Liver (tissue), 9 donors: ENCODE results near the gene SRP14. TPM values are rescaled to one million over a fixed set of nuclear protein-coding genes. Genes with fewer than 3 reads are reported as not detected.

ENCODE experiments used
- DNase-seq: peaks from one replicate; pipeline ENCODE4 v3.0.0-alpha.2; 2017; ENCODE audit warnings: low spot score
- H3K27ac ChIP-seq, 2 donors: one replicate each; pipeline ENCODE4 v1.7.0; 2013; ENCODE audit warnings: inconsistent platforms in 2 of 2, low read length in 2 of 2, control low read depth in 1 of 2, low read depth in 1 of 2, mild to moderate bottlenecking in 1 of 2
- H3K27me3 ChIP-seq, 4 donors: one replicate each; pipeline versions ENCODE4 v1.6.1 to v1.7.0; 2013; ENCODE audit warnings: low read length in 3 of 4, inconsistent platforms in 1 of 4, mild to moderate bottlenecking in 1 of 4, moderate library complexity in 1 of 4; ENCODE audit not compliant: control insufficient read depth in 4 of 4, insufficient read depth in 4 of 4
- H3K36me3 ChIP-seq, 4 donors: one replicate each; pipeline versions ENCODE4 v1.6.1 to v1.7.0; 2013; ENCODE audit warnings: low read length in 3 of 4, mild to moderate bottlenecking in 3 of 4, low read depth in 1 of 4, moderate library complexity in 1 of 4; ENCODE audit not compliant: control insufficient read depth in 4 of 4, insufficient read depth in 3 of 4
- H3K4me1 ChIP-seq, 4 donors: one replicate each; pipeline versions ENCODE4 v1.6.1 to v1.7.0; 2013; ENCODE audit warnings: low read length in 3 of 4, mild to moderate bottlenecking in 3 of 4, moderate library complexity in 1 of 4; ENCODE audit not compliant: control insufficient read depth in 4 of 4, insufficient read depth in 4 of 4
- H3K4me3 ChIP-seq, 3 donors: one replicate each; pipeline versions ENCODE4 v1.6.1 to v1.7.0; 2013; ENCODE audit warnings: low read length in 3 of 3, control low read depth in 1 of 3, low read depth in 1 of 3, mild to moderate bottlenecking in 1 of 3
- H3K9ac ChIP-seq, 2 donors: one replicate each; pipeline ENCODE4 v1.7.0; 2013; ENCODE audit warnings: low read length in 2 of 2, mild to moderate bottlenecking in 2 of 2, moderate library complexity in 2 of 2, control low read depth in 1 of 2, low read depth in 1 of 2
- H3K9me3 ChIP-seq, 4 donors: one replicate each; pipeline versions ENCODE4 v1.6.1 to v1.7.0; 2013; ENCODE audit warnings: low read length in 3 of 4; ENCODE audit not compliant: control insufficient read depth in 4 of 4
- ATF3 ChIP-seq: IDR thresholded peaks from 2 replicates; pipeline ENCODE4 v1.6.1; 2016; ENCODE audit warnings: antibody characterized with exemption
- EGR1 ChIP-seq, 2 donors: IDR thresholded peaks; 2 replicates each; pipeline ENCODE4 v1.6.1; 2016 to 2018; ENCODE audit warnings: antibody characterized with exemption in 2 of 2, low read depth in 2 of 2
- FOXA1 ChIP-seq: IDR thresholded peaks from 2 replicates; pipeline ENCODE4 v1.6.1; 2016; ENCODE audit warnings: antibody characterized with exemption
- FOXA2 ChIP-seq: IDR thresholded peaks from 2 replicates; pipeline ENCODE4 v1.6.1; 2016; ENCODE audit warnings: antibody characterized with exemption
- GABPA ChIP-seq, 2 donors: IDR thresholded peaks in 1 of 2; conservative IDR thresholded peaks in 1 of 2; 2 replicates each; pipeline ENCODE4 v1.6.1; 2016; ENCODE audit warnings: antibody characterized with exemption in 2 of 2, mild to moderate bottlenecking in 1 of 2, moderate library complexity in 1 of 2
- HNF4A ChIP-seq, 2 donors: conservative IDR thresholded peaks; 2 replicates each; pipeline ENCODE4 v1.6.1; 2016; ENCODE audit warnings: antibody characterized with exemption in 2 of 2, mild to moderate bottlenecking in 2 of 2
- JUND ChIP-seq, 2 donors: IDR thresholded peaks; 2 replicates each; pipeline ENCODE4 v1.6.1; 2016; ENCODE audit warnings: antibody characterized with exemption in 2 of 2
- NR2F2 ChIP-seq: IDR thresholded peaks from 2 replicates; pipeline ENCODE4 v1.6.1; 2016; ENCODE audit warnings: antibody characterized with exemption
- RAD21 ChIP-seq, 2 donors: IDR thresholded peaks; 2 replicates each; pipeline ENCODE4 v1.6.1; 2016; ENCODE audit warnings: antibody characterized with exemption in 2 of 2, mild to moderate bottlenecking in 2 of 2
- REST ChIP-seq: IDR thresholded peaks from 2 replicates; pipeline ENCODE4 v1.6.1; 2016; ENCODE audit warnings: antibody characterized with exemption, mild to moderate bottlenecking
- RXRA ChIP-seq, 2 donors: IDR thresholded peaks; 2 replicates each; pipeline ENCODE4 v1.6.1; 2017 to 2018; ENCODE audit warnings: antibody characterized with exemption in 2 of 2, mild to moderate bottlenecking in 1 of 2
- YY1 ChIP-seq: IDR thresholded peaks from 2 replicates; pipeline ENCODE4 v1.6.1; 2016; ENCODE audit warnings: antibody characterized with exemption, mild to moderate bottlenecking
- ZBTB33 ChIP-seq: IDR thresholded peaks from 2 replicates; pipeline ENCODE4 v1.6.1; 2016; ENCODE audit warnings: antibody characterized with exemption
- WGBS: extraction: QIAGEN DNeasy Blood & Tissue Kit; methylation state at CpG from one replicate; pipeline ENCODE4 v1.1.7; 2013; 5-methylcytosine and 5-hydroxymethylcytosine counted together
- polyA plus RNA-seq, 2 donors: library from polyadenylated mRNA; stranded (reverse) in 1 of 2; unstranded in 1 of 2; fragments of 200-250 nt in 1 of 2; fragments of >200 nt in 1 of 2; fragmentation: Nextera tagmentation in 1 of 2; extraction: Ambion mirVana in 1 of 2; gene quantifications; one replicate each; pipeline versions ENCODE4 v1.2.1 to v1.2.3, GENCODE V29; 2013 to 2015
- total RNA-seq, 2 donors: library from RNA; depleted of rRNA; stranded (reverse); fragments of >200 nt; gene quantifications; one replicate each; pipeline ENCODE4 v1.2.3, GENCODE V29; 2014
- donor health status: healthy.
- donor health status: healthy.
- donor health status: healthy.
- donor health status: healthy.
- donor health status: healthy.

The SRP14 gene
- total and polyA plus RNA-seq, 4 donors: 67.2 to 357 (median 116) TPM

- Histone ChIP-seq H3K27me3 (no peaks in the 10 kb centered on the region), H3K27ac (peak overlapping the region; percentile 82 to 99), H3K4me1 (peaks cover 11 to 38% (median 35%) of the 10 kb centered on the region in 4 donors), H3K4me3 (peak overlapping the region in 1 of 3 donors; percentile 19), H3K9me3 (no peaks in the 10 kb centered on the region), H3K9ac (peak overlapping the region; percentile 51 to 72), H3K36me3 (peaks cover 7 to 18% (median 15%) of the 10 kb centered on the region in 4 donors)
- DNase-seq: peak; percentile 34
- WGBS: 31% methylated on average over 6 of the region's 6 CpGs
- TF ChIP-seq RAD21 (IDR thresholded peaks at IDR 0.05) (no peak), HNF4A (conservative IDR thresholded peaks at IDR 0.05) (no peak), YY1 (no peak), RXRA (IDR thresholded peaks at IDR 0.05) (no peak), REST (no peak), JUND (IDR thresholded peaks at IDR 0.05) (no peak), FOXA1 (no peak), EGR1 (IDR thresholded peaks at IDR 0.05; ENCODE audit: low read depth in 2 of 2) (no peak), NR2F2 (no peak), GABPA (IDR thresholded peaks at IDR 0.05 in 1 of 2, conservative IDR thresholded peaks at IDR 0.05 in 1 of 2) (no peak), FOXA2 (no peak)
These were observed 1.3 kb upstream of the SRP14 start for GRCh38 chr15:40040293-40040635.

- Histone ChIP-seq H3K9me3 (no peaks in the 10 kb centered on the region), H3K27ac (peak overlapping the region; percentile 98 to 99), H3K4me1 (peaks cover 11 to 33% (median 29%) of the 10 kb centered on the region in 4 donors), H3K27me3 (no peaks in the 10 kb centered on the region), H3K36me3 (peaks cover 10 to 32% (median 29%) of the 10 kb centered on the region in 4 donors), H3K9ac (peak overlapping the region; percentile 87 to 99), H3K4me3 (peak overlapping the region; percentile 87 to 99 (median 97))
- TF ChIP-seq EGR1 (IDR thresholded peaks at IDR 0.05; ENCODE audit: low read depth in 2 of 2): no peak
- no peak for TF ChIP-seq GABPA (IDR thresholded peaks at IDR 0.05 in 1 of 2, conservative IDR thresholded peaks at IDR 0.05 in 1 of 2)
- TF ChIP-seq ZBTB33: no peak
- no peak for TF ChIP-seq YY1
- TF ChIP-seq FOXA2: no peak
- no peak for TF ChIP-seq FOXA1
- no peak for TF ChIP-seq ATF3
- TF ChIP-seq NR2F2: no peak
- 1% methylated on average over 18 of the region's 18 CpGs for WGBS
- DNase-seq: peak; percentile 36
These were observed 725 bp downstream of the SRP14 start for GRCh38 chr15:40038275-40038637.
